Mononuclear cell (primary cell): ENCODE data around the gene TRIM25. TPM values are rescaled to one million over a fixed set of nuclear protein-coding genes. Genes with fewer than 3 reads are reported as not detected.

Experiments used
- H3K27me3 ChIP-seq: 2 replicates; pipeline ENCODE4 v1.6.0; 2011; ENCODE audit warnings: low read length, control low read depth; ENCODE audit not compliant: insufficient read depth
- H3K4me1 ChIP-seq: 2 replicates; pipeline ENCODE4 v1.5.1; 2011; ENCODE audit warnings: mild to moderate bottlenecking, low read length, control low read depth; ENCODE audit not compliant: insufficient read depth
- H3K4me3 ChIP-seq: 2 replicates; pipeline ENCODE4 v1.5.1; 2011; ENCODE audit warnings: mild to moderate bottlenecking, low read length, moderate library complexity
- H3K9me3 ChIP-seq: 2 replicates; pipeline ENCODE4 v1.5.1; 2011; ENCODE audit warnings: low read depth, mild to moderate bottlenecking, control low read depth, low read length
- total RNA-seq: library from RNA; depleted of rRNA; stranded (reverse); fragments of >200 nt; gene quantifications from one replicate; pipeline ENCODE4 v1.2.3, GENCODE V29; 2012

The TRIM25 gene
- total RNA-seq, 1 donor: 33.4 TPM

- H3K4me3 ChIP-seq: no peak overlapping the region
- no peaks in the 10 kb centered on the region for H3K27me3 ChIP-seq
- peaks cover 1% of the 10 kb centered on the region for H3K4me1 ChIP-seq
- H3K9me3 ChIP-seq: no peaks in the 10 kb centered on the region
Measured at GRCh38 chr17:56892333-56892732, 21.5 kb downstream of the TRIM25 start.

DNA sequence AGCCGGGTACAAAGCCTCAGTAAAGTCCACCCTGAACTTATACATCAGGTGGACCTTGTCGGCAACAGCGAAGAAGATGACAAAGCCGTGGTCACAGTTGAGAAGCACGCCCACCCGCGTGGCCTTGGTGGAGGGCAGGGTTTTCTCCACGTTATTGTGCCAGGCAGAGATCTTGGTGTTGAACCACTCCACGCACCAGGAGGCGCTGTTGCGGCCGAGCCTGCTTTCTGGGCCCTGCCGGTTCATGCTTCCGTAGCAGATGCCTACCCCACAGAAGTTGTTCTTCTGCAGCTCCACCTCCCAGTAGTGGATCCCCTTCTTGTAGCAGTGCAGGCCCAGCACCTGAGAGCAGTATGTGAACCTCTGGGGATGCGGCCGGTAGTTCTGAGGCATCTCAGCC, 22.1 kb downstream of the TRIM25 start:
- H3K4me1 ChIP-seq: no peaks in the 10 kb centered on the region
- no peaks in the 10 kb centered on the region for H3K9me3 ChIP-seq
- no peaks in the 10 kb centered on the region for H3K27me3 ChIP-seq
- H3K4me3 ChIP-seq: no peak overlapping the region

DNA sequence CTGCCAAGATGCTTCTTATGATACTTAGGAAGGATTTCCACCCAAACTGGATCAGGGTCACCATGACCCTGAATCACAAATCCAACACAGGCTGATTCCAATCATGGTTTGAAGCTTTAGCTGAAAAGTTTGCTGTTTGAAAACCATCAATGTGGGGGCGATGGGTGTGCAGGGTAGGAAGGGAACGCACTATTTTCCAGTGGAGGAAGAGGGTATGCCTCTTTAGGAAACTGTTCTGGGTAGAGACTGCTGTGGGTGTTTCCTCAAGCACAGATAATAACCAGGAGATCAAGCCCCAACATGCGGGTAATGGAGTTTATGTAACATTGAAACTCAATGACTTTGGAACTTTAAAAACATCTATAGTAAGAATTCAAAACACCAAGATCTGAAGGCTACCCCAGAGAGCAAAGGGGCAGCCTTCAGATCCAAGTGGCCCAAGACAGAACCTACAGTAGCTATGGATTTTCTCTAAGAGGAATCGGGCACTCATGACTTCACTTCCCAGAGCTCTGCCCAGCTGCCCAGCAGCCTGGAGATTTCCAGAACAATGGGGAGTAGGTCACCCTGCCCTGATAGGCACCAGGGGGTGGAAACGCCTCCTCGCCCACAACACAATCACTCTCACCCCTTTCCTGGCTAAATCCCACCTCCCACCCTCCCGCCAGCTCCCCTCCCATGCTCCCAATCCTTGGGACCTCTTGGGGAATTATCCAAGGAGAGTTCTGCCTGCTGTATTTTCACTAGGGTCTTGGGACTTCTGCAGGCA, 22.8 kb downstream of the TRIM25 start:
- Histone ChIP-seq H3K9me3 (no peaks in the 10 kb centered on the region), H3K27me3 (no peaks in the 10 kb centered on the region)

DNA sequence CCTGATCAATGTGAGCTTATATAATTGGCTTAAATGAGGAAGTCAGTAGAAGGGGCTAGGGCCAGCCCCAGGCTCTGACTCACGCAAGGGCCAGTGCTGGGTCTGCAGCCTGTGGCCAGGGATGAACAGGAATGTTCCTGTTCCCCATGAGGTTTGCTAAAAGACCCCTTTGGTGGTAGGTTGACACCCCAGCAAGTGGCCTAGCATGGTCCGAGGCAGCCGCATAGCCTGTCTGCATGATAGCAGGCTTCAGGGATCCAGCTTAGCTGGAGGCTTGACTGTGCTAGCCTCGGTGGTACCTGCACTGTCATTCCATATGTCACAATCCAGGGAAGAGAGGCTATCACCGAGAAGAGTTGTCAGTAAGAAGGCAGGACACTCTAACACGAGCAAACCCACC, 23.5 kb downstream of the TRIM25 start:
- Histone ChIP-seq H3K4me1 (no peaks in the 10 kb centered on the region), H3K27me3 (no peaks in the 10 kb centered on the region)

More for the DNA sequence above, 22.8 kb downstream of the TRIM25 start:
- Histone ChIP-seq H3K4me3 (no peak overlapping the region), H3K4me1 (no peaks in the 10 kb centered on the region)

GRCh38 chr17:56887552-56888467, 26.0 kb downstream of the TRIM25 start:
- H3K27me3 ChIP-seq: no peaks in the 10 kb centered on the region
- no peak overlapping the region for H3K4me3 ChIP-seq
- peaks cover 10% of the 10 kb centered on the region for H3K4me1 ChIP-seq
- H3K9me3 ChIP-seq: no peaks in the 10 kb centered on the region

More for the DNA sequence above, 23.5 kb downstream of the TRIM25 start:
- Histone ChIP-seq H3K4me3 (no peak overlapping the region), H3K9me3 (no peaks in the 10 kb centered on the region)

DNA sequence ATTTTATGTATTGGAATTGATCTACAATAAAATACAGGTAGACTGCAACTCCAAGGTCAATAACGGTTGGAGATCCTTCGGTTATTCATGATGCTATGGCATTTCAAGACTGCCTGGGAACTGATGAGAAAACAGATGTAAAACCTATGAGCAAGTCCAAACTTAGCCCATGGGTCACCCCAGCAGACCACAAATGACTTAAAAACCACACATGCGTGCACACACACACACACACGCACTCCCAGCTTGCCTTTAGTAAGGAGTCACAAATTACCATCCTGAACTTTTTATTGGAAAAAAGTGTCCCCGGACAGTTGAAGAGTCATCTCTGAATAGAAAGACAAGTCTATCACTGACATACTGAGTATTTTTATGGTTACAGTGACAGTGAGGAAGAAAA, 26.7 kb downstream of the TRIM25 start:
- H3K9me3 ChIP-seq: no peaks in the 10 kb centered on the region
- peaks cover 10% of the 10 kb centered on the region for H3K4me1 ChIP-seq
- no peaks in the 10 kb centered on the region for H3K27me3 ChIP-seq
- H3K4me3 ChIP-seq: no peak overlapping the region

GRCh38 chr17:56886288-56886731, 27.5 kb downstream of the TRIM25 start:
- Histone ChIP-seq H3K27me3 (no peaks in the 10 kb centered on the region), H3K4me1 (peaks cover 10% of the 10 kb centered on the region), H3K4me3 (no peak overlapping the region), H3K9me3 (no peaks in the 10 kb centered on the region)

DNA sequence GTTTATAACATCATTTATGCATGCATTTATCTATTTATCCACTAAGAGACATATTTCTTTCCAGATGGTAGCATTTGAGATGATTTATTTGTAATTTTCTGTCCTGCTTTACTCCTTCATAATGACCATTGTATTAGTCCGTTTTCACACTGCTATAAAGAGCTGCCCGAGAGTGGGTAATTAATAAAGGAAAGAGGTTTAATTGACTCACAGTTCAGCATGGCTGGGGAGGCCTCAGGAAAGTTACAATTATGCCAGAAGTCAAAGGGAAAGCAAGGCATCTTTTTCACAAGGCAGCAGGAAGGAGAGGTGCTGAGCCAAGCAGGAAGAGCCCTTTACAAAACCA, 28.6 kb downstream of the TRIM25 start:
- Histone ChIP-seq H3K9me3 (no peaks in the 10 kb centered on the region), H3K4me1 (peaks cover 14% of the 10 kb centered on the region), H3K4me3 (no peak overlapping the region), H3K27me3 (no peaks in the 10 kb centered on the region)

GRCh38 chr17:56884483-56885311, 29.2 kb downstream of the TRIM25 start:
- H3K4me1 ChIP-seq: peaks cover 20% of the 10 kb centered on the region
- no peak overlapping the region for H3K4me3 ChIP-seq
- no peaks in the 10 kb centered on the region for H3K9me3 ChIP-seq
- H3K27me3 ChIP-seq: no peaks in the 10 kb centered on the region

DNA sequence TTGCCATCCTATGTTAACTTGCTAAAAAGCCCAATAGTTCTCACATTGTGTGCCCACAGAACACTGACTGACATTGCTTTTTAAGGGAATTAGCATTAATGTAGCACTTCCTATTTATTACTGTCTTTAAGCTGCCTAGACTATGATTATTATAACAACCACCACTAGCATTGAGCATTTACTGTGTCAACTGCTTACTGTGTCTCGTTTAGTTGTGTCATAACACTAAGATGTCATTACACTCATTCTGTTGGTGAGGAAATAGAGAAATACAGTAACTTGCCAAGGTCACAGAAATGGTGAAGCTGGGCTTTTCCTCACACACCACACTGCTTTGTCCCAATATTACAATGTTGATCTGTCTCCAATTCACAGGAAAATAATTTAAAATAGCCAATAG, 30.2 kb downstream of the TRIM25 start:
- H3K4me1 ChIP-seq: peaks cover 24% of the 10 kb centered on the region
- H3K27me3 ChIP-seq: no peaks in the 10 kb centered on the region
- no peaks in the 10 kb centered on the region for H3K9me3 ChIP-seq
- H3K4me3 ChIP-seq: no peak overlapping the region

DNA sequence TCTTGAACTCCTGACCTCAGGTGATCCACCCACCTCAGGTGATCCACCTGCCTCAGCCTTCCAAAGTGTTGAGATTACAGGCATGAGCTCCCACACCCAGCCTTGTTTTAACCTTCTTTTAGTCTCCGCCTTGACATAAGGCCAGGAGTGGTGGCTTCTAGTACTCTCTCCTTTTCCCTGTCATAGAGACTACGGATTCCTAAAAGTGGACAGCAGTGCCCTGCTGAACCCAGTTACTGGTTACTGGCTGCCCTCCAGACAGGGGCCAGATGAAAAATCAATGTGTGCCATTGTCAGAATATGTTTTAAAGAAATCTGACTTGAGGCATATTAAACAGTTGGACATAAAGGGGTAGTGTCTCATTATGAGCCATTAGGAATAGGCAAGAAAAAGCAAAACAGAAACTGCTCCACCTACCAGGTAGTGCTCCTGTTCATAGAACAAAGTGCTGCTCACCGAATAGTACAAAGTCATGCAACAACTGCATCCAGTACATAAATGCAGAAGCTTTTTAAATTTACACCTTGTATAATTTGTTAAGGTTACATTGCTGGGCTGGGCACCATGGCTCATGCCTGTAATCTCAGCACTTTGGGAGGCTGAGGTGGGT, 32.1 kb downstream of the TRIM25 start:
- no peak overlapping the region for H3K4me3 ChIP-seq
- H3K9me3 ChIP-seq: no peaks in the 10 kb centered on the region
- H3K4me1 ChIP-seq: peaks cover 24% of the 10 kb centered on the region
- no peaks in the 10 kb centered on the region for H3K27me3 ChIP-seq

DNA sequence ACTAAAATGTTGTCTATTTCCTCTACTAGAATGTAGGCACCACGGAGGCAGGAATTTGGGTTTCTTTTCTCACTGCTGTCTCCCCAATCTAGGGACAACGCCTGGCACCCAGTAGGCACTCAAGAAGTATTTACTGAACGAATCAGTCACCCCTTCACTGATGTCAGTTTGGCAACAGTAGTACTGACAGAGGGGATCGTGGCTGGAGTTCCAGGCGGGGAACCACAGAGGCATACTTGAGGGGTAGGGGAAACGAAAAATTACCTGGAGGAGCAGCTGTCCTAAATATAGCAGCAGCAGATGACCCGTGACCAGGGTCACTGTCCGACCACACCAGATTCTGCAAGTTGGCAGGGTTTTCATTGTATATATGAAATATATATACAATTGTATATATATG, 33.3 kb downstream of the TRIM25 start:
- Histone ChIP-seq H3K4me1 (peaks cover 24% of the 10 kb centered on the region), H3K4me3 (no peak overlapping the region), H3K9me3 (no peaks in the 10 kb centered on the region), H3K27me3 (no peaks in the 10 kb centered on the region)

DNA sequence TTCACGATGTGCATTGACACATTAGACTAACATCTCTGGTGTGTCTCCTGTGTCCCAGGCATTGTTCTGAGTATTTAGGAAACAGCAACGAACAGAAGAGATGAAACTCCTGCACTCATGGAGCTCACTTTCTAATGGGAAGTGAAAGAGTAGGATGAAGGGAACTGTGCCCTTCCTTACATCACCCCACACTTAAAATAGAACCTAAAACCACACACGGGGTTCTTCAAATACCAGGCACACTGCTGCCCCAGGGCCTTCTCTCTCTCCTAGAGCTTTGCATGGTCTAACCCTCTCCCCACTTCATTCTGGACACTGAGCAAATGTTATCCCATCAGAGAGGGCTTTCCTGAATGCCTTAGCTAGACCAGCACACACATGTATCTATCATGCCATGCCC, 33.7 kb downstream of the TRIM25 start:
- no peak overlapping the region for H3K4me3 ChIP-seq

DNA sequence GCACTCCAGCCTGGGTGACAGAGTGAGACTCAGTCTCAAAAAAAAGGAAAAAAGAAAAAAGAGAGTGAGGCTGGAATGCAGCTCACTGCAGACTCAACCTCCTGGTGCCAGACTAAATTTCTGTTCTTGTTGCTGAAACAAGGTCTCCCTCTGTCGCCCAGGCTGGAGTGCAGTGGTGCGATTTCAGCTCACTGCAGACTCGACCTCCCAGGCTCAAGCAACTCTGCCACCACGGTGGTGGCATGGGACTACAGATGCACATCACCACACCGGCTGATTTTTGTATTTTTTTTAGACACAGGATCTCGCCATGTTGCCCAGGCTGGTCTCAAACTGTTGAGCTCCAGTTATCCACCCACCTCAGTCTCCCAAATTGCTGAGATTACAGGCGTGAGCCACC, 34.6 kb downstream of the TRIM25 start:
- Histone ChIP-seq H3K9me3 (no peaks in the 10 kb centered on the region), H3K4me3 (no peak overlapping the region), H3K27me3 (no peaks in the 10 kb centered on the region), H3K4me1 (peaks cover 21% of the 10 kb centered on the region)

More for the DNA sequence above, 33.7 kb downstream of the TRIM25 start:
- Histone ChIP-seq H3K9me3 (no peaks in the 10 kb centered on the region), H3K27me3 (no peaks in the 10 kb centered on the region), H3K4me1 (peaks cover 24% of the 10 kb centered on the region)
